Measurements from ENCODE around the gene RGL4. TPM values are rescaled to one million over a fixed set of nuclear protein-coding genes. Genes with fewer than 3 reads are reported as not detected.
"Not testable (repeated sequence)": the region's sequence is repeated elsewhere in the genome, so short reads cannot be mapped to it uniquely, and the experiment has no call there.

The RGL4 gene
- total RNA-seq, 4 donors from 2014 or later = 0.11 to 0.50 TPM; not detected in 2

DNA sequence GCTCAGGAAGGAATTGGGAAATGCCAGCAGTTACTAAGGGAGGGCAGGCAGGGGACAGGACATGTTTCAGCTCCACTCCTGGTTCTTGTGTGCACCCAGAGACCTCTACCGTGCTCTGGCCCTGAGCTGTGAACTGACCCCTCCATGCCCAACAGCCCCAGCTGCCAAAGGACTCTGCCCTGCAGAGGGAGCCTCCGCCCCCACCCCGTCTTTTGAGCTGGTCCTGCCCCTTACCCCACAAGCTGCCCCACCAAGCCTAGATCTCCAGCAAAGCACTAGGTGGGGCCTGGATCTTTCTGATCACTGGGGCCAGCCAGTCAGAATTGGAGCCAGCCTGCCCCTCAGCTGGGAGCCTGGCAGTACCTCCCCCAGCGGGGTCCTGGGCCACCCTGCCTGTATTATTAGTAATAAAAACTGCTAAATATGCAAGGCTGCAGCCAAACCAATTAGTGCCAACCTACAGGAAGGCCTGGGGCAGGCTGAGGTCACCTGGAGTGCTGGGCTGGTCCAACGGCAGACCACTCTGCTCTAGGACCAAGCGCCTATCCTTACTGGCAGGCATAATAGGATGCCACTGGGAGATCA is 34.8 kb upstream of the RGL4 start:
- WGBS = 98% methylated on average over 4 of the region's 6 CpGs

DNA sequence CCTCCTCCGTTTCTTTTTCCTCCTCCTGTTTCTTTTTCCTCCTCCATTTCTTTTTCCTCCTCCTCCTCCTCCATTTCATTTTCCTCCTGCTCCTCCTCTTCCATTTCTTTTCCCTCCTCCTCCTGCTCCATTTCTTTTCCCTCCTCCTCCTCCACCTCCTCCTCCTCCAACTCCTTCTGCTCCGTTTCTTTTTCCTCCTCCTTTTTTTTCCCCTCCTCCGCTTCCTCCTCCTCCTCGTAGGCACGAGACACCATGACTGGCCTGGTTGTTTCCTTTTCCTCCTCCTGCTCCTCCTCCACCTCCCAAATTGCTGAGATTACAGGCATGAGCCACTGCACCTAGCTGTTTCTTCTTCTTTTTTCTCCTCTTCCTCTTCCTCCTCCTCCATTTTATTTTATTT is 33.1 kb upstream of the RGL4 start:
- Histone ChIP-seq H3K27ac (replicated peaks in 1 of 4) (no peak overlapping the region), H3K4me3 (no peak overlapping the region), H3K9me3 (no peaks in the 10 kb centered on the region), H3K4me1 (no peaks in the 10 kb centered on the region), H3K27me3 (no peaks in the 10 kb centered on the region), H3K36me3 (peaks cover 10 to 67% (median 49%) of the 10 kb centered on the region in 4 donors)
- 82% methylated on average over 5 of the region's 5 CpGs for WGBS
- no peak for DNase-seq (ENCODE audit: extremely low spot score)
- intact Hi-C loops (cut with DNase I) = no loop called here
- TF ChIP-seq, protein P1, sequence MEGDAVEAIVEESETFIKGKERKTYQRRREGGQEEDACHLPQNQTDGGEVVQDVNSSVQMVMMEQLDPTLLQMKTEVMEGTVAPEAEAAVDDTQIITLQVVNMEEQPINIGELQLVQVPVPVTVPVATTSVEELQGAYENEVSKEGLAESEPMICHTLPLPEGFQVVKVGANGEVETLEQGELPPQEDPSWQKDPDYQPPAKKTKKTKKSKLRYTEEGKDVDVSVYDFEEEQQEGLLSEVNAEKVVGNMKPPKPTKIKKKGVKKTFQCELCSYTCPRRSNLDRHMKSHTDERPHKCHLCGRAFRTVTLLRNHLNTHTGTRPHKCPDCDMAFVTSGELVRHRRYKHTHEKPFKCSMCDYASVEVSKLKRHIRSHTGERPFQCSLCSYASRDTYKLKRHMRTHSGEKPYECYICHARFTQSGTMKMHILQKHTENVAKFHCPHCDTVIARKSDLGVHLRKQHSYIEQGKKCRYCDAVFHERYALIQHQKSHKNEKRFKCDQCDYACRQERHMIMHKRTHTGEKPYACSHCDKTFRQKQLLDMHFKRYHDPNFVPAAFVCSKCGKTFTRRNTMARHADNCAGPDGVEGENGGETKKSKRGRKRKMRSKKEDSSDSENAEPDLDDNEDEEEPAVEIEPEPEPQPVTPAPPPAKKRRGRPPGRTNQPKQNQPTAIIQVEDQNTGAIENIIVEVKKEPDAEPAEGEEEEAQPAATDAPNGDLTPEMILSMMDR (IDR thresholded peaks at IDR 0.05) = no peak
- TF ChIP-seq POLR2A (IDR thresholded peaks at IDR 0.05; ENCODE audit: low read depth) = no peak
- no peak for TF ChIP-seq EP300 (IDR thresholded peaks at IDR 0.05)
- no peak for TF ChIP-seq POLR2AphosphoS5 (IDR thresholded peaks at IDR 0.05)

More for the DNA sequence above, 34.8 kb upstream of the RGL4 start:
- DNase-seq (ENCODE audit: extremely low spot score) = no peak
- no peak overlapping the region for H3K4me3 ChIP-seq
- no peak overlapping the region for H3K27ac ChIP-seq (replicated peaks in 1 of 4)
- intact Hi-C loops (cut with DNase I) = no loop called here
- TF ChIP-seq POLR2A (IDR thresholded peaks at IDR 0.05; ENCODE audit: low read depth) (no peak), EP300 (IDR thresholded peaks at IDR 0.05) (no peak)
- H3K27me3 ChIP-seq = no peaks in the 10 kb centered on the region
- peaks cover 14 to 69% (median 43%) of the 10 kb centered on the region in 4 donors for H3K36me3 ChIP-seq
- no peaks in the 10 kb centered on the region for H3K4me1 ChIP-seq
- H3K9me3 ChIP-seq = no peaks in the 10 kb centered on the region

DNA sequence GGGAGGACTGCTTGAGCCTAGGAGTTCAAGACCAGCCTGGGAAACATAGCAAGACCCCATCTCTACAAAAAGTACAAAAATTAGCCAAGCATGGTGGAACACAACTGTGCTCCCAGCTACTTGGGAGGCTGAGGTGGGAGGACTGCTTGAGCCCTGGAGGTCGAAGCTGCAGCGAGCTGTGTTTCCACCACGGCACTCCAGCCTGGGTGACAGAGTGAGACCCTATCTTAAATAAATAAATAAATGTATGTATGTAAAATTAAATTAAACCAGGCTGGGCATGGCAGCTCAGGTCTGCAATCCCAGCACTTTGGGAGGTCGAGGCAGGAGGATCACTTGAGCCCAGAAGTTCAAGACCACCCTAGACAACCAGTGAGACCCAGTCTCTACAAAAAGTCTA is 30.4 kb upstream of the RGL4 start:
- DNase-seq (ENCODE audit: extremely low spot score); H3K9me3 ChIP-seq; H3K27ac ChIP-seq (replicated peaks in 1 of 4); H3K27me3 ChIP-seq; intact Hi-C loops (cut with DNase I); H3K4me3 ChIP-seq; H3K4me1 ChIP-seq: not testable (repeated sequence)
- H3K36me3 ChIP-seq = peaks cover 13 to 64% (median 42%) of the 10 kb centered on the region in 4 donors
- WGBS = 97% methylated on average over 4 of the region's 4 CpGs

DNA sequence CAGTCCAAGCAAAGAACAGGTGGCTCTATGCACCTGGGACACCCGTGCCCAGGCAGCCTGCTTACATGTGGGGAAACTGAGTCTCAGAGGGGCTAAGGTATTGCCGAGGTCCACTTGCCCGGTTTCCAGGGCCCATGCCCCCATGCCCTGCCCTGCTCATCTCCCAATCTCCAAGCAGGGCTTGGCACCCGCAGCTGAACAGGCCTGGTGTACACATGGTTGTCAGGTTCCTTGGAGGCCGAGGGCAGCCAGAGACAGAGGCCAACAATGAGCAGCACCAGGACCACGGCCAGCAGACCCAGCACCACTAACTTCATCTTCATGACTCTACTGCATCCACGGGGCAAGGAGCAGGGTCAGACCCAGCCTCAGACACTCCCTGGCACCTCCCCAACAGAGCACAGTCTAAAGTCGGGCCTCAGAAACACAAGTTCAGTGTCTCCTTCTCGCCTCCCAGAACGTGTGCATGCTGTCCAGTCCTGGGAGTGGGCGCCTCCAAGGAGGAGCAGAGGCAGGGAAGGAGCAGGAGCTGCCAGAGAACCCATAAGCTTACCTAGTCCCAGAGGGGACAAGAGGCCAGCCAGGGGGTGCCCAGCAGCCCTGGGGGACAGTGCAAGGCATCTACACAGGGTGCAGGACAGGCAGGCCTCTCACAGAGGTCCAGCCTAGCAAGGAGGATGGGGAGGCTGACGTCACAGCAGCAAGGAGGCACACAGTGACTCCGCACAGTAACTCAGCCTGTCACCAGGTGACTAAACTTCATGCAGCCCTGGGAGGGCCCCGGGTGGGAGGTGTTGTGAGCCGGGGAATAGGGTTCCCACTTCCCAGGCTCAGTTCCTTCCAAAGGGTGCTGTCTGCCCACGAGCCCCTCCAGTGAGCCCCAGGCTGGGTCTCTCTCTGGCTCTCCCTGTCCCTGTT is 20.2 kb upstream of the RGL4 start:
- no peaks in the 10 kb centered on the region for H3K9me3 ChIP-seq
- no peak overlapping the region for H3K27ac ChIP-seq (replicated peaks in 1 of 4)
- intact Hi-C loops (cut with DNase I) = no loop called here
- no peak for TF ChIP-seq POLR2AphosphoS5 (IDR thresholded peaks at IDR 0.05)
- no peak for TF ChIP-seq EP300 (IDR thresholded peaks at IDR 0.05)
- TF ChIP-seq, protein P1 (IDR thresholded peaks at IDR 0.05) = no peak
- 77% methylated on average over 15 of the region's 16 CpGs for WGBS
- no peaks in the 10 kb centered on the region for H3K4me1 ChIP-seq
- no peak overlapping the region for H3K4me3 ChIP-seq
- no peak for DNase-seq (ENCODE audit: extremely low spot score)
- H3K27me3 ChIP-seq = no peaks in the 10 kb centered on the region
- H3K36me3 ChIP-seq = peaks cover 0 to 24% (median 3%) of the 10 kb centered on the region in 4 donors

DNA sequence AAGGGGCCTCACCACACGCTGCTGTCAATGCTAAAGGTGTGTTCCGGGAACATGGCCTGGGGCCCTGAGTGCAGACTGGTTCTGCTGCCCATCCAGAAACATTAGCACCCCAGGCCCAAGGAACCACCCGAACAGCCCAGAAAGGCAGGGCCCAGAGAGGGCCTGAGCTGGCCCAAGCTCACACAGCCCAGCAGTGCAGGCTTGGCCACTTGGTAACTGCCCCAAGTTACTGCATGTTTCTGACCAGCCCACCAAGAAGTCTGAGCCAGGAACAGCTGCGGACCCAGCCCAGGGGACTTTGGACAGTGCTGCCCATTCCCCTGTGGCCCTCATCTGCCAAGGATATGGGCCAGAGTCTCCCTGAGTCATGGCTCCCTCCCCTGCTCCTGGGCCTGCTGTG is 19.4 kb upstream of the RGL4 start:
- H3K4me1 ChIP-seq; H3K27ac ChIP-seq (replicated peaks in 1 of 4); H3K27me3 ChIP-seq; H3K4me3 ChIP-seq; H3K9me3 ChIP-seq; DNase-seq (ENCODE audit: extremely low spot score); intact Hi-C loops (cut with DNase I): not testable (repeated sequence)
- H3K36me3 ChIP-seq = peaks cover 0 to 24% (median 3%) of the 10 kb centered on the region in 4 donors
- no CpG with 5 or more reads among the region's 4 CpGs for WGBS

DNA sequence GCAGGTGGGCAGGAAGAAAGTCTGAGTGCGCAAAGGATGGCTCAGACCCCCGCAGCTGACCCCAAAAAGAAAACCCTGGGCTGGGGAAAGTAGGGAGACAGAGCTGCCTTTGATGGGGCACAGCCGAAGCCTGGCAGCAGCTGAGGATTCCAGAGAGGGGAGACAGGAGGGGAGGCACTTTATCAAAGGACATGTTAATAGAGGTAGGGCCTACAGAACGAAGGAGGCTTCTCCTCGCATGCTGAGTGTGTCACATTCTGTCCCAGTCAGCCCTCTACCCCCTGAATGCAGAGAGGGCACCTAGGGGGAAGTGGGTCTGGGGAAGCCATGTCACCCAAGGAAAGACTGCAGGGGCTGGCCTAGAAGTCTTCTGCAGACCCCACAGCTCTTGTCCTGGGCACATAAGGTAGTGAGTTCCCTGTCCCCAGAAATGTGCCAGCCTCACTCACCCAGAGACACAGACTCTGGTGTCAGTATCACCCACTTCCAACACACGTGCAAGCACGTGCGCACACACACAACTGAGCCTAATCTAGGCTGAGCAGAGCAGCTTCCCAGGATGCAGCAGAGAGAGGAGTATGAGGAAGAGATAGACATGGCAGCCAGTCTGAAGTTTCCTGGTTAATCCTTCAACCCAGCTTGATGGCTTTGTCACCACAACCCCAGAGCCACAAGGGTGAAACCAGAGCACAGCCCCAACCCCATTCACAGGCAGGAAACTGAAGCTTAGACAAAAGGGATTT is 18.3 kb upstream of the RGL4 start:
- H3K9me3 ChIP-seq; intact Hi-C loops (cut with DNase I); H3K4me1 ChIP-seq; DNase-seq (ENCODE audit: extremely low spot score); H3K4me3 ChIP-seq; H3K27me3 ChIP-seq; H3K27ac ChIP-seq (replicated peaks in 1 of 4): not testable (repeated sequence)
- 86% methylated on average over 5 of the region's 8 CpGs for WGBS
- H3K36me3 ChIP-seq = peaks cover 0 to 35% (median 3%) of the 10 kb centered on the region in 4 donors
